Measurements from ENCODE around the gene FAP.

DNA sequence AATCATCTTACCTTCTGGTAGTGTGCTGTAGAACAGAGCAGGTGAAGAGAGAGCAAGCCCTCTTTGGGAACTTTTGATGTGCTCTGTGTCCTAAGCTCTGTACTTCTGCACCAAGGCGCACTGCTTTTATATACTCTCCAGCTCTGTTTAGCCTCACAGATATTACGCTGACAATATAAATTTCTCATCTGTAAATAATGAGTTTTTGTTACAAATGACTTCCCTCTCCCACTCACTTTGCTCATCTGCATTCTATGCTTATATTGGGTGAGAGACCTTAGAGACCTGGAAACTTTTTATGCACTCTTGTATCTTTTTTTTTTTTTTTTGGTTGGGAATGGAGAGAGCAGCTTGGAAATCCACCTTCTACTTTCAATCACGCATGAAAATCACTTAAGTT is 91.1 kb downstream of the FAP start, which contains the start of gene GCG:
- TF ChIP-seq, protein P1, sequence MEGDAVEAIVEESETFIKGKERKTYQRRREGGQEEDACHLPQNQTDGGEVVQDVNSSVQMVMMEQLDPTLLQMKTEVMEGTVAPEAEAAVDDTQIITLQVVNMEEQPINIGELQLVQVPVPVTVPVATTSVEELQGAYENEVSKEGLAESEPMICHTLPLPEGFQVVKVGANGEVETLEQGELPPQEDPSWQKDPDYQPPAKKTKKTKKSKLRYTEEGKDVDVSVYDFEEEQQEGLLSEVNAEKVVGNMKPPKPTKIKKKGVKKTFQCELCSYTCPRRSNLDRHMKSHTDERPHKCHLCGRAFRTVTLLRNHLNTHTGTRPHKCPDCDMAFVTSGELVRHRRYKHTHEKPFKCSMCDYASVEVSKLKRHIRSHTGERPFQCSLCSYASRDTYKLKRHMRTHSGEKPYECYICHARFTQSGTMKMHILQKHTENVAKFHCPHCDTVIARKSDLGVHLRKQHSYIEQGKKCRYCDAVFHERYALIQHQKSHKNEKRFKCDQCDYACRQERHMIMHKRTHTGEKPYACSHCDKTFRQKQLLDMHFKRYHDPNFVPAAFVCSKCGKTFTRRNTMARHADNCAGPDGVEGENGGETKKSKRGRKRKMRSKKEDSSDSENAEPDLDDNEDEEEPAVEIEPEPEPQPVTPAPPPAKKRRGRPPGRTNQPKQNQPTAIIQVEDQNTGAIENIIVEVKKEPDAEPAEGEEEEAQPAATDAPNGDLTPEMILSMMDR (IDR thresholded peaks at IDR 0.05): no peak
- no peak for TF ChIP-seq POLR2A (IDR thresholded peaks at IDR 0.05)
